Duodenal mucosa (tissue), 2 donors: ENCODE results near the gene HOXD12.

Experiments used
- H3K27ac ChIP-seq: one replicate; pipeline ENCODE4 v1.7.0; 2013; ENCODE audit warnings: low read depth, low read length
- H3K27me3 ChIP-seq, 2 donors: one replicate each; pipeline ENCODE4 v1.7.0; 2013; ENCODE audit warnings: low read length in 2 of 2, control low read depth in 1 of 2; ENCODE audit not compliant: insufficient read depth in 2 of 2, control insufficient read depth in 1 of 2
- H3K36me3 ChIP-seq, 2 donors: one replicate each; pipeline ENCODE4 v1.7.0; 2013; ENCODE audit warnings: low read length in 2 of 2, control low read depth in 1 of 2; ENCODE audit not compliant: insufficient read depth in 2 of 2, control insufficient read depth in 1 of 2
- H3K4me1 ChIP-seq, 2 donors: one replicate each; pipeline ENCODE4 v1.7.0; 2013; ENCODE audit warnings: low read length in 2 of 2, control low read depth in 1 of 2; ENCODE audit not compliant: insufficient read depth in 2 of 2, control insufficient read depth in 1 of 2
- H3K4me3 ChIP-seq, 2 donors: one replicate each; pipeline ENCODE4 v1.7.0; 2013; ENCODE audit warnings: low read length in 2 of 2, low read depth in 1 of 2
- H3K9ac ChIP-seq, 2 donors: one replicate each; pipeline ENCODE4 v1.7.0; 2013; ENCODE audit warnings: low read length in 2 of 2, low read depth in 1 of 2
- H3K9me3 ChIP-seq, 2 donors: one replicate each; pipeline ENCODE4 v1.7.0; 2013; ENCODE audit warnings: low read length in 2 of 2, control low read depth in 1 of 2; ENCODE audit not compliant: control insufficient read depth in 1 of 2

Gene HOXD12

DNA sequence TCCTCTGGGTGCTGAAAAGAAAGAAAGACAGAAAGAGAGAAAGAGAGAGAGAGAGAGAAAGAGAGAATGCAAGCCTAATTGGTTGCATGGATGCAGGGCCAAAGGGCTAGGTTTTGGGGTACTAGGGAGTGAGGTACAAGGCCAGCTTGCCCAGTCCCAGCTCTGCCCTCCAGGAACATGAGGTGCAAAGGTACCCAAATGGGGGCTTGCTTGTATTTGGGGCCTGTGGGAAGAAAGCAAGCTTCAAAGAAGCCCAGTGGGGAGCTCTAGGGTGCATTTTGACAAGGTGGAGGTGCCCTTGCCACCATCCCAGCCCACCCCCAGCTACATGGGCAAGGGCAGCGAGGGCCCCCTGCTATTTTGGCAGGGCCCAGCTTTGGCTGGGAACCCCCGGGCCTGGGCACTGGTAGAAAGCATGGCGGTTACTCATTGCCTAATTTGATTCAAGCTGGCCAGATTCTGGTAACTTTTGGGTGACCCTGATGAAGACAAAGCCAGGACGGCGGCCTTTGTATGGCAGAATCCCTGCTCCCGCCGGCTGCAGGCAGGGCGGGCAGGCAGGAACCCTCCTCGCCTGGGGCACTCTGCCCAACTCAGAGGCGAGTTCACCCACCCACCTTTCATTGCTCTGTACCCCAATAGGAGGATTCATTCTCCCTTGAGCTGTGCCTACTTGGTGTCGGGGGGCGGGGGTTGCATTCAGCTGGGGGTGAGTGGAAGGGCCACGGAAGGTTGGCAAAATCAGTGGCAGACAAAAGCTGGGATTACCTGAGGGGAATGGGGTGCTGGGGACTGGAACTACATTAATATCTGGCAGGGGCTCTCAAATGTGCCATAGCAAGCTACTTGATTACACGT is 51.2 kb downstream of the HOXD12 start:
- H3K27me3 ChIP-seq: peaks cover 81 to 97% of the 10 kb centered on the region in 2 donors
- no peak overlapping the region for H3K9ac ChIP-seq
- H3K36me3 ChIP-seq: no peaks in the 10 kb centered on the region
- H3K4me1 ChIP-seq: no peaks in the 10 kb centered on the region
- no peak overlapping the region for H3K27ac ChIP-seq
- H3K9me3 ChIP-seq: no peaks in the 10 kb centered on the region
- no peak overlapping the region for H3K4me3 ChIP-seq

- H3K4me1 ChIP-seq: no peaks in the 10 kb centered on the region
- H3K9me3 ChIP-seq: no peaks in the 10 kb centered on the region
- no peak within 1 kb of the TSS for H3K4me3 ChIP-seq
- H3K36me3 ChIP-seq: no peaks in the 10 kb centered on the region
- peaks cover 83 to 96% of the 10 kb centered on the region in 2 donors for H3K27me3 ChIP-seq
- no peak within 1 kb of the TSS for H3K9ac ChIP-seq
- peak within 1 kb of the TSS; percentile 20 for H3K27ac ChIP-seq
Measured at GRCh38 chr2:176151442-176152287, 52.1 kb downstream of the HOXD12 start, which contains the start of gene HOXD4. HOXD4 (plus strand) TSS chr2:176151550; CDS start chr2:176151634, 84 bp downstream.
